Smooth muscle cell (in vitro differentiated cells): ENCODE measurements around the gene TIAM1. TPM values are rescaled to one million over a fixed set of nuclear protein-coding genes. Genes with fewer than 3 reads are reported as not detected.

ENCODE experiments used
- DNase-seq: peaks from one replicate; lab custom pipeline; 2025; ENCODE audit not compliant: unreplicated experiment; lab: John Stamatoyannopoulos, UW
- H2AFZ ChIP-seq: fragments of 200-600 bp; sonication (generic); 2 replicates; pipeline ENCODE4 v1.6.0; 2016; ENCODE audit warnings: antibody characterized with exemption, low read depth, mild to moderate bottlenecking
- H3F3A ChIP-seq: fragments of 200-600 bp; sonication (generic); 2 replicates; pipeline ENCODE4 v1.6.0; 2017; ENCODE audit warnings: antibody characterized with exemption, low read depth
- H3K27ac ChIP-seq: fragments of 200-600 bp; sonication (generic); 2 replicates; pipeline ENCODE4 v1.5.1; 2016; ENCODE audit warnings: low read depth, mild to moderate bottlenecking
- H3K27me3 ChIP-seq: fragments of 200-600 bp; sonication (generic); 2 replicates; pipeline ENCODE4 v1.6.1; 2016; ENCODE audit warnings: low read depth, mild to moderate bottlenecking
- H3K36me3 ChIP-seq: fragments of 200-600 bp; sonication (generic); 2 replicates; pipeline ENCODE4 v1.5.1; 2016; ENCODE audit warnings: low read depth
- H3K4me1 ChIP-seq: fragments of 200-600 bp; sonication (generic); 2 replicates; pipeline ENCODE4 v1.5.1; 2016; ENCODE audit warnings: low read depth
- H3K4me2 ChIP-seq: fragments of 200-600 bp; sonication (generic); 2 replicates; pipeline ENCODE4 v1.6.0; 2016; ENCODE audit warnings: mild to moderate bottlenecking
- H3K4me3 ChIP-seq: fragments of 200-600 bp; sonication (generic); 2 replicates; pipeline ENCODE4 v1.5.1; 2016; ENCODE audit warnings: mild to moderate bottlenecking
- H3K79me2 ChIP-seq: fragments of 200-600 bp; sonication (generic); 2 replicates; pipeline ENCODE4 v1.6.0; 2016; ENCODE audit warnings: low read depth, mild to moderate bottlenecking
- H3K9ac ChIP-seq: fragments of 200-600 bp; sonication (generic); 2 replicates; pipeline ENCODE4 v1.6.0; 2016; ENCODE audit warnings: low read depth
- H3K9me3 ChIP-seq: fragments of 200-600 bp; sonication (generic); replicated peaks from 2 replicates; pipeline ENCODE4 v1.5.1; 2016; ENCODE audit warnings: low read depth
- H4K20me1 ChIP-seq: fragments of 200-600 bp; sonication (generic); 2 replicates; pipeline ENCODE4 v1.6.0; 2016; ENCODE audit warnings: low read depth
- WGBS: methylation state at CpG from one replicate; pipeline ENCODE4 v1.1.7; 2016; ENCODE audit warnings: low lambda C conversion rate; 5-methylcytosine and 5-hydroxymethylcytosine counted together
- polyA plus RNA-seq: library from polyadenylated mRNA; unstranded; fragments of >200 nt; fragmentation: Nextera tagmentation; extraction: Ambion mirVana; gene quantifications from 2 replicates; pipeline ENCODE4 v1.2.1, GENCODE V29; 2016
- total RNA-seq: library from RNA; depleted of rRNA; stranded (reverse); fragments of >200 nt; gene quantifications from 2 replicates; pipeline ENCODE4 v1.2.3, GENCODE V29; 2014
- TF ChIP-seq, protein P1 (sequence below): fragments of 200-600 bp; sonication (generic); IDR thresholded peaks from 2 replicates; pipeline ENCODE4 v1.5.1; 2017; ENCODE audit warnings: borderline replicate concordance, mild to moderate bottlenecking, antibody characterized with exemption; ENCODE audit not compliant: insufficient read depth, poor library complexity, severe bottlenecking

TIAM1 gene
- total and polyA plus RNA-seq, 2 experiments from 2014 or later = 3.2 to 12.9 TPM

DNA sequence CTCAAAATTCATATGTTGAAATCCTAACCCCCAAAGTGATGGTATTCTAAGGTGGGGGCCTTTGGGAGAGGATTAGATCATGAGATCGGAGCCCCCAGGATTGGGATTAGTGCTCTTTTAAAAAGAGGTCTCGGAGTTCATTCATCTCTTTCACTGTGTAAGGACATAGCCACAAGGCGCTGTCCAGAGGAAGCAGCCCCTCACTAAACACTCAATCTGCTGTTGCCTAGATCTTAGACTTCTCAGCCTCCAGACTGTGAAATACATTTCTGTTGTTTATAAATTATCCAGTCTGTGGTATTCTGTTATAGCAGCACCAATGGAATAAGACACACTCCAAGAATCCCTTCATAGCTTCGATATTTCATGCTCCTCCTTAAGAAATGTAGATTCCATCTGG is 12.4 kb upstream of the TIAM1 start:
- no peaks in the 10 kb centered on the region for H4K20me1 ChIP-seq
- H3K4me3 ChIP-seq = no peak overlapping the region
- no peak overlapping the region for H3K9ac ChIP-seq
- TF ChIP-seq, protein P1, sequence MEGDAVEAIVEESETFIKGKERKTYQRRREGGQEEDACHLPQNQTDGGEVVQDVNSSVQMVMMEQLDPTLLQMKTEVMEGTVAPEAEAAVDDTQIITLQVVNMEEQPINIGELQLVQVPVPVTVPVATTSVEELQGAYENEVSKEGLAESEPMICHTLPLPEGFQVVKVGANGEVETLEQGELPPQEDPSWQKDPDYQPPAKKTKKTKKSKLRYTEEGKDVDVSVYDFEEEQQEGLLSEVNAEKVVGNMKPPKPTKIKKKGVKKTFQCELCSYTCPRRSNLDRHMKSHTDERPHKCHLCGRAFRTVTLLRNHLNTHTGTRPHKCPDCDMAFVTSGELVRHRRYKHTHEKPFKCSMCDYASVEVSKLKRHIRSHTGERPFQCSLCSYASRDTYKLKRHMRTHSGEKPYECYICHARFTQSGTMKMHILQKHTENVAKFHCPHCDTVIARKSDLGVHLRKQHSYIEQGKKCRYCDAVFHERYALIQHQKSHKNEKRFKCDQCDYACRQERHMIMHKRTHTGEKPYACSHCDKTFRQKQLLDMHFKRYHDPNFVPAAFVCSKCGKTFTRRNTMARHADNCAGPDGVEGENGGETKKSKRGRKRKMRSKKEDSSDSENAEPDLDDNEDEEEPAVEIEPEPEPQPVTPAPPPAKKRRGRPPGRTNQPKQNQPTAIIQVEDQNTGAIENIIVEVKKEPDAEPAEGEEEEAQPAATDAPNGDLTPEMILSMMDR = no peak
- H3K4me2 ChIP-seq = no peak overlapping the region
- no peaks in the 10 kb centered on the region for H3K27me3 ChIP-seq
- H2AFZ ChIP-seq = no peak overlapping the region
- H3K9me3 ChIP-seq = no peaks in the 10 kb centered on the region
- WGBS = 90% methylated on average over 4 of the region's 4 CpGs
- no peak overlapping the region for H3K27ac ChIP-seq
- H3K79me2 ChIP-seq = no peaks in the 10 kb centered on the region
- no peak for DNase-seq
- no peaks in the 10 kb centered on the region for H3F3A ChIP-seq
- H3K36me3 ChIP-seq = no peaks in the 10 kb centered on the region
- no peaks in the 10 kb centered on the region for H3K4me1 ChIP-seq

DNA sequence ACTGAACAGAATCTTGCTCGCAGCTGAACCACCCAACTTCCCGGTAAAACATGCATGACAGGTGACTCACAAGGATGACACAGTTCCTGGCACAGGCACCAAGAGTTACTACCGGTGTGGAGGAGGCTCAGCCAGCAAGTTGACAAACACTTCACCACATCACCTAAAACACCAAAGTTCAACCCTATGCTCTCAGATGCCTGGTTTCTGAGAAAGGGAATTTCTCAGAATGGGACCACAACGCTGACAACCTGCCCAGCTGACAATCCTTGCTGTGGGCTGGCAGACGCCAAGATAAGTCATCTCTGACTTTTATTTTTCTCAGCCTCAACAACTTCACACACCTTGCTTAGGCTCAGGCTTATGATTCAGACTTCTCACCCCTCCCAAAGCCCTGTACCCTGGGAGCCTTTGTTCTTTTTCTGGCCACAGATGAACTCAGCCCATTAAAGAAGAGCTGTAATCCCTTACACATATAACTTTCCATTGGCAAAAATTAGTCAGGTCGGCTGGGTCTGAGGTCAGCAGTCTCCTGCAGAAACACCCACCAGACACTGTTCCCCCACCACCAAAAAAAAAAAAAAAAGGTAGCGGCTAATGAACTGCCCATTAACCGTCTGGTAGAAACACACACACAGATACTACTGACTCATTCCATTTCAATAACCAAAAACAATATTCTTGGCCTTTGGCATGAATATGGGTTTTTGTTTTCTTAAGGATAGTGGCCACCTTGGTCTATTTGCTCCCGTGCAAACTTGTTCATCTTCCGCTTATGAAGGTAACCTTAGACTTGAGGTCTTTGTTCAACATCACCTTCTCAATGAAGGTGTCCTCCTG is 10.8 kb upstream of the TIAM1 start:
- Histone ChIP-seq H3K27ac (peak overlapping the region; percentile 67), H3K79me2 (no peaks in the 10 kb centered on the region), H3K9ac (peak overlapping the region; percentile 33), H3K36me3 (no peaks in the 10 kb centered on the region), H3K27me3 (no peaks in the 10 kb centered on the region), H3K4me3 (no peak overlapping the region), H3K4me1 (no peaks in the 10 kb centered on the region), H3F3A (no peaks in the 10 kb centered on the region), H3K4me2 (no peak overlapping the region), H2AFZ (no peak overlapping the region), H4K20me1 (no peaks in the 10 kb centered on the region), H3K9me3 (no peaks in the 10 kb centered on the region)
- no peak for DNase-seq
- 34% methylated on average over 10 of the region's 10 CpGs for WGBS
- TF ChIP-seq, protein P1 = no peak

DNA sequence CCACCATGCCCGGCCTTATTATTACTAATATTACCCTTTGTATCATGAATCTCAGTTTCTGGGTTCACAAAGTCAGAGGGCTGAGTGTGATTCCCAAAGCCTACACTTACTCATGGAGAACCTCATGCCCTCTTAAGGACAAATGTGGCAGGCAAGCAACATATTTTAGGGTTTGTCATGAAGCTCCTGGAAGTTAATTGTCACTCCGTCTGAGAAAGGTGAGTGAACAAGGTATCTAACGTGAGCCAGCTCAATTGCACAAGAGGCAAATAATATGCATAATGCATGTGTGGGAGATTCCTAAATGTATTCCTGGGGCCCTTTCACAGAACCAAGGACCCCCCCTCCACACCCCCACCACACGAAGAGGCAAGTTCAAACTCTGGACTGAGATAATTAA is 10.1 kb upstream of the TIAM1 start:
- H3K4me1 ChIP-seq = no peaks in the 10 kb centered on the region
- H3K9ac ChIP-seq = peak overlapping the region; percentile 33
- H3K9me3 ChIP-seq = no peaks in the 10 kb centered on the region
- no peaks in the 10 kb centered on the region for H3F3A ChIP-seq
- DNase-seq = no peak
- TF ChIP-seq, protein P1 = no peak
- no peaks in the 10 kb centered on the region for H4K20me1 ChIP-seq
- peak overlapping the region; percentile 67 for H3K27ac ChIP-seq
- no peaks in the 10 kb centered on the region for H3K79me2 ChIP-seq
- H3K4me2 ChIP-seq = no peak overlapping the region
- no peaks in the 10 kb centered on the region for H3K36me3 ChIP-seq
- H2AFZ ChIP-seq = no peak overlapping the region
- H3K4me3 ChIP-seq = no peak overlapping the region
- H3K27me3 ChIP-seq = no peaks in the 10 kb centered on the region
- WGBS = 69% methylated on average over 4 of the region's 4 CpGs

DNA sequence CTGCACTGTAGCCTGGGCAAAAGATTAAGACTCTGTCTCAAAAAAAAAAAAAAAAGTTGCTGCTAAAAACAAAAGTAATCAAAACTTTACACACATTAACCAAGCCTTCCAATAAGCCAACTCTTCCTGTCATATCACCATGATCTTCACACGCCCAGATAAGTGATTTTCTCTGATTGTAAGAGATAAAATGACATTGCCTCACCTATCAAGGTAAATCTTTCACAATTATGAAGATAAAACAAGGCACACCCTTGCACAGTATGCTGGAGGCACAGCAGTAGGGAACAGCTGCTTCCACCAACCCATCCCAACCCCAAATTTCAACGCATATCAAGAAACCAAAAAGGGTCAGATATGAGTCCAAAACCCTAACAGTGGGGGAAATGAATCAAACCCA is 8.8 kb upstream of the TIAM1 start:
- no peak for DNase-seq
- Histone ChIP-seq H3K27ac (no peak overlapping the region), H3K9me3 (no peaks in the 10 kb centered on the region), H3K79me2 (no peaks in the 10 kb centered on the region), H3F3A (no peaks in the 10 kb centered on the region), H3K4me3 (no peak overlapping the region), H2AFZ (no peak overlapping the region), H3K4me2 (no peak overlapping the region), H3K9ac (no peak overlapping the region), H3K36me3 (no peaks in the 10 kb centered on the region), H4K20me1 (no peaks in the 10 kb centered on the region), H3K27me3 (no peaks in the 10 kb centered on the region), H3K4me1 (no peaks in the 10 kb centered on the region)
- TF ChIP-seq, protein P1 = no peak
- WGBS = 68% methylated on average over 2 of the region's 2 CpGs
